HG03342 (cell line): ENCODE data around the gene PCDHB14.

ENCODE experiments used
- ATAC-seq: cut with Tn5 transposase; IDR thresholded peaks from one replicate; pipeline ENCODE4 v1.9.1; 2021; ENCODE audit warnings: mild to moderate bottlenecking, moderate library complexity; ENCODE audit not compliant: unreplicated experiment

Gene PCDHB14

DNA sequence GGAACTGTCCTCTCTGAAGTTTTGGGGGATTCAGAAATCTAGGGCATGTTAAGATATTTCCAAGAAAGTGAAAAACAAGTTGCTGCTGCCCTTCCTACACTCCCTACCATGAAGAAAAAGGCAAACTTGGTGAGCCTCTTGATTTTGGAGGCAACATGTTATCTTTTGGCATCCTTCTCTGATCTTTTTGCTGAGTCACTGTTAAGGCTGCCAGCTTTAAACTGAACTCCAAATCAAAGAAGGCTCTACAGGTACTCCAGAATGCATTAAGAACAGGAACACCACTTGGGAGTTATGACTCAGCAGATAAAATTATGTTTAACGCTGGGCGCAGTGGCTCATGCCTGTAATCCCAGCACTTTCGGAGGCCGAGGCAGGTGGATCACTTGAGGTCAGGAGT is 46.1 kb downstream of the PCDHB14 start:
- ATAC-seq: no peak

DNA sequence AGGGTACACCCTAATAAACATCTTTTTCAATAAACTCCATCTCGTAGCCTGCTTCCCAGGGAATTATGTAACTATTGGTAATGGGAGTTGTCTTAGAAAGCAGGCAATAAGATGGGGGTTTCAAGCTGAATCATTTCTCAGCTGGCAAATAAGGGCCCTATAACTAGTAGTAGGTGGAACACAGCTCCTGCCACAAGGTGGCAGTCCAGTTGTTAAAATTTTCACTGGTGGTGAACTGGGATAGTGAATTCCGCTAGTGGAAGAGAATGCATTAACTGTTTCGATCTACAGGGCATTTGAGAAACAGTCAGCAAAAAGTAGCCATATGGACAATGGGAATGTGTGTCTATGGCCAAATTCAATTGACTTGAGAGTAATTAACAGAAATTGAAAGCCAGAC is 49.8 kb downstream of the PCDHB14 start:
- no peak for ATAC-seq
